Right lobe of liver (tissue), 4 donors: ENCODE measurements around the gene AJAP1.

Experiments
- POLR2A ChIP-seq: fragments of 450-650 bp; IDR thresholded peaks from one replicate; pipeline ENCODE4 v1.6.1; 2017; ENCODE audit warnings: antibody characterized with exemption, mild to moderate bottlenecking
- TF ChIP-seq, protein P1 (sequence below), 4 donors: fragments of 200-600 bp in 3 of 4; fragments of 450-650 bp in 1 of 4; IDR thresholded peaks; one replicate each; pipeline versions ENCODE4 v1.5.1 to v1.8.0; 2016 to 2022; ENCODE audit warnings: antibody characterized with exemption in 4 of 4, mild to moderate bottlenecking in 2 of 4
- donor health status: DM: no; HTN: no; CAD: no.
- donor health status: DM: no; HTN: no; CAD: no.
- donor health status: DM: no; HTN: yes; CAD: no.

DNA sequence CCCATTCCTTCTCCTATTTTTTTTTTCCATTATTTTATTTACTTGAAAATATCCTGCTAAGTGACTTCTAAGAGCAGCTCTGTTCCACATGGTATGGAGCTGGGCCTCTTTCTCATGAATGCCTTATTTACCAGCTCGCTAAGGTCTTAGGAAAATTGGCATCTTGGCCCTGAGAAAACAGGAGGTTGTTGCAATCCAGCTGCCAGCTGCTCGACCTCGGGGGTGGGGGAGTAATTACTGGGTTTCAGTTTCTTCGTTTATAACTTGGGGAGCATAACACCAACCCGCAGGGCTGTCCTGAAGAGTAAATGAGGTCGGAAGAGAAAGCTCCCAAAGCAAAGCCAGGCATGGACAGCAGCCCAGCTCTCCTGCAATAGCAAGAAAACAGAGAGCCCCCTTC is 176.3 kb downstream of the AJAP1 start:
- TF ChIP-seq, protein P1, sequence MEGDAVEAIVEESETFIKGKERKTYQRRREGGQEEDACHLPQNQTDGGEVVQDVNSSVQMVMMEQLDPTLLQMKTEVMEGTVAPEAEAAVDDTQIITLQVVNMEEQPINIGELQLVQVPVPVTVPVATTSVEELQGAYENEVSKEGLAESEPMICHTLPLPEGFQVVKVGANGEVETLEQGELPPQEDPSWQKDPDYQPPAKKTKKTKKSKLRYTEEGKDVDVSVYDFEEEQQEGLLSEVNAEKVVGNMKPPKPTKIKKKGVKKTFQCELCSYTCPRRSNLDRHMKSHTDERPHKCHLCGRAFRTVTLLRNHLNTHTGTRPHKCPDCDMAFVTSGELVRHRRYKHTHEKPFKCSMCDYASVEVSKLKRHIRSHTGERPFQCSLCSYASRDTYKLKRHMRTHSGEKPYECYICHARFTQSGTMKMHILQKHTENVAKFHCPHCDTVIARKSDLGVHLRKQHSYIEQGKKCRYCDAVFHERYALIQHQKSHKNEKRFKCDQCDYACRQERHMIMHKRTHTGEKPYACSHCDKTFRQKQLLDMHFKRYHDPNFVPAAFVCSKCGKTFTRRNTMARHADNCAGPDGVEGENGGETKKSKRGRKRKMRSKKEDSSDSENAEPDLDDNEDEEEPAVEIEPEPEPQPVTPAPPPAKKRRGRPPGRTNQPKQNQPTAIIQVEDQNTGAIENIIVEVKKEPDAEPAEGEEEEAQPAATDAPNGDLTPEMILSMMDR (IDR thresholded peaks at IDR 0.05): no peak
- TF ChIP-seq POLR2A: no peak
